BJ (cell line): ENCODE data around the gene NIFK. TPM values are rescaled to one million over a fixed set of nuclear protein-coding genes. Genes with fewer than 3 reads are reported as not detected.
A peak's percentile ranks its signal among the peaks of the same experiment; 100 is the strongest.

Experiments used
- CTCF ChIA-PET: fragments of 350-600 bp; formaldehyde crosslinking; extraction: SDS; loops from one replicate; lab custom pipeline; 2021; ENCODE audit warnings: antibody characterized with exemption, inconsistent platforms; lab: Yijun Ruan, JAX
- POLR2A ChIA-PET: fragments of 300-600 bp; sonication (Branson Sonifier 250); formaldehyde crosslinking; extraction: SDS; loops from one replicate; lab custom pipeline; 2021; ENCODE audit warnings: antibody characterized with exemption; lab: Charles Lee
- DNase-seq: peaks from one replicate; pipeline ENCODE4 v3.0.0-alpha.2; 2011; ENCODE audit warnings: low read depth
- H3K27me3 ChIP-seq: 2 replicates; pipeline ENCODE4 v1.6.0; 2011; ENCODE audit warnings: low read length; ENCODE audit not compliant: control insufficient read depth, insufficient read depth
- H3K36me3 ChIP-seq: 2 replicates; pipeline ENCODE4 v1.5.1; 2011; ENCODE audit warnings: low read length; ENCODE audit not compliant: control insufficient read depth, insufficient read depth
- H3K4me3 ChIP-seq: 2 replicates; pipeline ENCODE4 v1.5.1; 2011; ENCODE audit warnings: low read depth, mild to moderate bottlenecking, control low read depth, low read length
- polyA plus RNA-seq: library from polyadenylated mRNA; depleted of rRNA; stranded (reverse); fragments of >200 nt; gene quantifications from 2 replicates; pipeline ENCODE4 v1.2.3, GENCODE V29; 2011
- TF ChIP-seq, protein P1 (sequence below): IDR thresholded peaks from 2 replicates; pipeline ENCODE4 v1.5.1; 2011; ENCODE audit warnings: low read depth, mild to moderate bottlenecking, control low read depth, inconsistent platforms, low read length, moderate library complexity; ENCODE audit not compliant: insufficient read depth

The NIFK gene
- polyA plus RNA-seq, 1 experiment: 12.4 TPM

DNA sequence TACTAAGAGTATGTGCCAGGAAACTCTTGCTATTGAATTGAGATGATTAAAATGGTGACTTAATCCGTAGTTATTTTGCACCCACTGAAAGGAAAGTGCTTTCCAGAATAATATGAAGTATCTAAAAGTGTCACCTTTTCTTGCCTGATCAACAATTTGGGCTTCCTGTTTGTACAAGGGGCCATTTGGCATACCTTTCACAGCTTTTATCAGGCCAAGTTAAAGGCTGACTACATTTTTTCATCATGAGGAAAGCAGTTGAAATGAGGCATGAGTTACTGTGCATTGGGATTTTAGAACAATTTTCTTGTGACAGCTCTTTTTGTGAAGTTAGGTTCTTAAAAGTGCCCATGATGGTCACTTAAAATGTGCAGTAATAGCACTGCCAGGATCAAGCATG lies 29.9 kb upstream of the NIFK start:
- H3K36me3 ChIP-seq: peaks cover 12% of the 10 kb centered on the region
- ChIA-PET CTCF (no interaction called here), POLR2A (no interaction called here)
- DNase-seq: no peak
- no peaks in the 10 kb centered on the region for H3K27me3 ChIP-seq
- TF ChIP-seq, protein P1, sequence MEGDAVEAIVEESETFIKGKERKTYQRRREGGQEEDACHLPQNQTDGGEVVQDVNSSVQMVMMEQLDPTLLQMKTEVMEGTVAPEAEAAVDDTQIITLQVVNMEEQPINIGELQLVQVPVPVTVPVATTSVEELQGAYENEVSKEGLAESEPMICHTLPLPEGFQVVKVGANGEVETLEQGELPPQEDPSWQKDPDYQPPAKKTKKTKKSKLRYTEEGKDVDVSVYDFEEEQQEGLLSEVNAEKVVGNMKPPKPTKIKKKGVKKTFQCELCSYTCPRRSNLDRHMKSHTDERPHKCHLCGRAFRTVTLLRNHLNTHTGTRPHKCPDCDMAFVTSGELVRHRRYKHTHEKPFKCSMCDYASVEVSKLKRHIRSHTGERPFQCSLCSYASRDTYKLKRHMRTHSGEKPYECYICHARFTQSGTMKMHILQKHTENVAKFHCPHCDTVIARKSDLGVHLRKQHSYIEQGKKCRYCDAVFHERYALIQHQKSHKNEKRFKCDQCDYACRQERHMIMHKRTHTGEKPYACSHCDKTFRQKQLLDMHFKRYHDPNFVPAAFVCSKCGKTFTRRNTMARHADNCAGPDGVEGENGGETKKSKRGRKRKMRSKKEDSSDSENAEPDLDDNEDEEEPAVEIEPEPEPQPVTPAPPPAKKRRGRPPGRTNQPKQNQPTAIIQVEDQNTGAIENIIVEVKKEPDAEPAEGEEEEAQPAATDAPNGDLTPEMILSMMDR: no peak
- H3K4me3 ChIP-seq: no peak overlapping the region

DNA sequence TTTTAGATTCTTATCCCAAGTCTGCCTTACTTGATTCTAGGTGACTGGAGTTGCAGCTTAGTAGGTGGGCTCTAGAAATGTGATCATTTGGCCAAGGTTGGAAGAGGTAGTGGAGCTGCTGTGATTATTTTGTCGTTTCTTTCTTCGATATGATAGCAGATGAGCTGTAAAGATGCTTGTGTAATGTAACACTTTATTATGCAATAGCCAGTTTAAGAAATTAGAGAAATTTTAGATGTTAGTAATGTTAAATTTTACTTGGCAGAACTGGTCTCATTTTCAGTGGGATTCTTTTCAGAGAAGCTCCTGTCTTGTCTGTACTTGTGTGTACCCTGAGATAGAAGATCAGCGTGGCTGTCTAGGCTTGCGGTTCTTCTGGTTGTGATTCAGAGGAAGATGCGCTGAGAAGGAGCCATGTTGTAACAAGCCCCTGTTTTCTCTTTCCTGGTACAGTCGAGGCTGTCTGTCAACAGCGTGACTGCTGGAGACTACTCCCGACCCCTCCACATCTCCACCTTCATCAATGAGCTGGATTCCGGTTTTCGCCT lies 28.1 kb upstream of the NIFK start:
- H3K36me3 ChIP-seq: peaks cover 17% of the 10 kb centered on the region
- no peak for DNase-seq
- ChIA-PET CTCF (no interaction called here), POLR2A (no interaction called here)
- H3K27me3 ChIP-seq: no peaks in the 10 kb centered on the region
- TF ChIP-seq, protein P1: no peak
- no peak overlapping the region for H3K4me3 ChIP-seq

DNA sequence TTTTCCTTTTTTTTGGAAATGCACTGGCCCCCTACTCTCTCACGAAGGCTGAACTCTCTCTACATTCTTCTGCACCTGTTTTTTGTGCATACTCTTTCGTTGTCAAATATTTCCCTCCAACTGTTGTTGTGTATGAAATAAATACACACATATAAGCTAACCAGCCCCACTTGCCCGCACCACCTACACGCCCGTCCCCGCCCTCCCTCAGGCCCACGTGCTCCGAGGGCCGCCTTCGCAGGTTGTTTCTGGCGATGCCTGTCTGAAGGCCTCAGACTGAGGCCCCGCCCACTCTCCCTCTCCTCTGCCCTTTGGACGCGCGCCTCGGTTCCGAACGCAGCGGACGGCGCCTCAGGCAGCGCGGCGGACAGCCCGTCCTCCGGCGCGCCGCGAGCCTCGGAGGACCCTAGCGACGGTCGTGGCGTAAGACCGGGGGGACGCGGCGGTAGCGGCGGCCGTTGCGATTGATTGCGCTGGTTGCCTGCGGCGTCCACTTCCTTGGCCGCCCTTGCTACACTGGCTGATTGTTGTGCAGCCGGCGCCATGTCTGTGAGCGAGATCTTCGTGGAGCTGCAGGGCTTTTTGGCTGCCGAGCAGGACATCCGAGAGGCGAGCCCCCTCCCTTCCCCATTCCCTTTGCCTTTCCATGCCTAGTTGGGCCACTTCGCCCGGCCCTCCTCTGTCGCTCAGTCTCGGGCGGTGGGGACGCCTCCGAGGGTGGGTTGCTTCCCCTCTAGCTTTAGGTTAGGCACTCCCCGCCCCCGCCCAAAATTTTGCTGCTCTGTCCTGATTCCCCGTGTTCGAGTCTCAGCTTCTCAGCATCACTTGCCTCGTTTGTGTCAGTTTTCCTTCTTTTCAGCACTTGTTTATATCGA lies 18.8 kb upstream of the NIFK start, which contains the start of gene TSN:
Gene TSN (plus strand): TSS at position 415 of the 875 bp plus-strand sequence. CDS start 129 bp downstream, at position 544.
- peak; percentile 70 for DNase-seq
- Histone ChIP-seq H3K36me3 (peaks cover 7% of the 10 kb centered on the region), H3K27me3 (no peaks in the 10 kb centered on the region), H3K4me3 (peak within 1 kb of the TSS; percentile 95)
- TF ChIP-seq, protein P1: no peak
- POLR2A ChIA-PET: no interaction called here
- CTCF ChIA-PET: no interaction called here

DNA sequence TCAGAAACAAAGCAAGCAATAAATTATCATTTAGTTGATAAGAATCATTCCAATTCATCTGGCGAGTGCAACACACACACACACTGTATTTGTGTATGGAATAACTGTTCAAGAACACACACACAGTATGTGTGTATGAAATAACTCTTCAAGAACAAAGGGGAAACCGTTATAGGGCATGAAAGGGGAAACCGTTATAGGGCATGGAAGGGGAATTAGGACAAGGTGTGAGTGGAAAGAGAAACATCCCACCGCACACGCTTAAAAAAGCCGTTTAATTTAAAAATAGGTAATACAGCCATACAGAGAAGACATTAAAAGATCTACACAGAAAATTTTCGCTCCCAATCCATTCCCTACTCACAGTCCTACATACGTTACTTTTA lies 18.2 kb upstream of the NIFK start:
- CTCF ChIA-PET: no interaction called here
- POLR2A ChIA-PET: no interaction called here
- Histone ChIP-seq H3K27me3 (no peaks in the 10 kb centered on the region), H3K36me3 (peaks cover 3% of the 10 kb centered on the region; the same call in 1 of the 2 replicates), H3K4me3 (peak overlapping the region; percentile 95)
- TF ChIP-seq, protein P1: no peak
- no peak for DNase-seq

DNA sequence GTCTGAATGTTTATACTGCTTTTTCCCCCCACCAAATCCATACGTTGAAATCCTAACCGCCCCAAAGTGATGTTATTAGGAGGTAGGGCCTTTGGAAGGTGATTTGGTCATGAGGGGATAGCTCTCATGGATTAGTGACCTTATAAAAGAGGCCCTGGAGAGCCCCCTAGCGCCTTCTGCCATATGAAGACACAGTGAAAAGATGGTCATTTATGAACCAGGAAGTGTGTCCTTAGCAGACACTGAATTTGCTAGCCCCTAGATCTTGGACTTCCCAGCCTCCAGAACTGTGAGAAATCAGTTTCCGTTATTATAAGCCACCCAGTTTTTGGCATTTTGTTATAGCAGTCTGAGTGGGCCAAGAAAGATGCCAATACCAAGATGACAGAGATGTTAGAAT lies 11.5 kb upstream of the NIFK start:
- DNase-seq: no peak
- POLR2A ChIA-PET: no interaction called here
- CTCF ChIA-PET: interaction anchor here (0.8 to 1.2 kb wide), 5 partner anchors 9 to 671 kb away, joined by 3 to 5 read pairs (median 4); no protein-coding TSS in a partner anchor
- Histone ChIP-seq H3K27me3 (no peaks in the 10 kb centered on the region), H3K4me3 (no peak overlapping the region), H3K36me3 (no peaks in the 10 kb centered on the region)
- TF ChIP-seq, protein P1: peak; percentile 60
